Natural killer cell treated with Interleukin-12 subunit alpha and Interleukin-12 subunit beta and Interleukin-15 and Interleukin-18, amount 100 ng/mL, for 72 hours (primary cell): ENCODE data around the gene PDE4D. TPM values are rescaled to one million over a fixed set of nuclear protein-coding genes. Genes with fewer than 3 reads are reported as not detected.

ENCODE experiments used
- ATAC-seq, 2 donors: fragments of 150-1000 bp; cut with Tn5 transposase in 1 of 2; sonication (Bioruptor Pico), chemical (Tn5 transposase) in 1 of 2; 2 replicates each; pipeline ENCODE4 v1.10.0; 2021
- DNase-seq: peaks from one replicate; pipeline ENCODE4 v3.0.0; 2022; ENCODE audit warnings: low spot score
- H3K27ac Mint-ChIP-seq, 2 donors: 1 replicate in 1 of 2; 2 replicates in 1 of 2; pipeline ENCODE4 v1.8.0; 2022; ENCODE audit warnings: mixed read lengths in 2 of 2, mild to moderate bottlenecking in 1 of 2, moderate library complexity in 1 of 2
- H3K27me3 Mint-ChIP-seq, 2 donors: 1 replicate in 1 of 2; 2 replicates in 1 of 2; pipeline ENCODE4 v1.8.0; 2022; ENCODE audit warnings: mixed read lengths in 2 of 2
- H3K36me3 Mint-ChIP-seq: one replicate; pipeline ENCODE4 v1.8.0; 2022; ENCODE audit warnings: mixed read lengths
- H3K4me1 Mint-ChIP-seq, 2 donors: 1 replicate in 1 of 2; 2 replicates in 1 of 2; pipeline ENCODE4 v1.8.0; 2022; ENCODE audit warnings: low read depth in 2 of 2, mixed read lengths in 2 of 2, mild to moderate bottlenecking in 1 of 2
- H3K4me3 Mint-ChIP-seq: one replicate; pipeline ENCODE4 v1.8.0; 2022; ENCODE audit warnings: mixed read lengths
- H3K9me3 Mint-ChIP-seq: 2 replicates; pipeline ENCODE4 v1.8.0; 2022; ENCODE audit warnings: mixed read lengths
- total RNA-seq, 2 donors: library from RNA; stranded (reverse); gene quantifications; one replicate each; pipeline ENCODE4 v1.2.3, GENCODE V29; 2022

PDE4D gene
- total RNA-seq, 2 donors from 2014 or later: 55.0 to 80.5 TPM

DNA sequence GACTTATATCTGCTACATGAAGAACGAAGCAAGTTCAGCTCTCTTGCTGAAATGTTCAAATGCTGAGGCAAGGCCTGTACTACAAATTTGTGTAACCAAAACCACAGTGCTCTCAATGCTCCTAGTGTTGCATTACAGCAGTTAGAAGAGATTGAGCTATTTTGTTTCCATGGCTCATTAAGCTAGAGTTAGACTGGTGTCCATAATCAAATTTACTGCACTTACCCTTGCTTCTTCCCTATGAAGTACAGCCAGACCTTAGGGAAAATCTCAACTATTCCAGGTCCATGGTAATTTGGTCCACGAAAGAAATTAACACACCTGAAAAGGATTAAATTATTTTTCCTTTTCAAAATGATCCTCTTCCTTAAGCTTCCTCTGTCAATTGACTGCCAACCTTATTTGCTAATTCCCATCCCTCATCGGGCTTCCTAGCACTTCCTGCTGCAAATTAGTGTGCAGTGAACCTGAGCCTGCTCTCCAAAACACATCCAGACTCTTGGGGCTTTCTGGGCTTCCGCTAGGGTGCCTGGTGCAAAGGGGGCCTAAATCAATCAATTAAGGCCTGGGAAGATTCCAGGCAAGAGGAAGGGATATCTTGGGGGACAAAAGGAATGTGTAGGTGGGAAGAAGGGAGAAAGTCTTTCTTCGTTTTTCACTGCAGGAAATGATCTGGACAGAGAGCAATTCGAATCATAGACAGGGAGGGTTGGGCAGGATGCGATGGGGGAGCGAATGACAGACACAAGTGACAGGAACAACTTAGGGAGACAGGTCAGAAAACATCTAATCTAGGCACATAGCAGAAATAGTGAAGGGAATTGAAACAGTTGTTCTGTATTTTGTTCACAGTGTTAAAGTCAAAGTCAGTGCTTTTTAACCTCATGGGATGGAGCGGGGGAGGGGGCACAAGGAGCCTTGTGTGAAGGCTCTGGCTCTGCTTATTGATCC, 768.2 kb downstream of the PDE4D start:
- H3K9me3 Mint-ChIP-seq: no peaks in the 10 kb centered on the region
- peak in 1 of 2 donors; percentile 46 for ATAC-seq
- H3K4me3 Mint-ChIP-seq: no peak overlapping the region
- H3K27ac Mint-ChIP-seq: no peak overlapping the region
- no peak for DNase-seq
- H3K27me3 Mint-ChIP-seq: no peaks in the 10 kb centered on the region
- peaks cover 0 to 14% of the 10 kb centered on the region in 2 donors for H3K4me1 Mint-ChIP-seq
- H3K36me3 Mint-ChIP-seq: no peaks in the 10 kb centered on the region

DNA sequence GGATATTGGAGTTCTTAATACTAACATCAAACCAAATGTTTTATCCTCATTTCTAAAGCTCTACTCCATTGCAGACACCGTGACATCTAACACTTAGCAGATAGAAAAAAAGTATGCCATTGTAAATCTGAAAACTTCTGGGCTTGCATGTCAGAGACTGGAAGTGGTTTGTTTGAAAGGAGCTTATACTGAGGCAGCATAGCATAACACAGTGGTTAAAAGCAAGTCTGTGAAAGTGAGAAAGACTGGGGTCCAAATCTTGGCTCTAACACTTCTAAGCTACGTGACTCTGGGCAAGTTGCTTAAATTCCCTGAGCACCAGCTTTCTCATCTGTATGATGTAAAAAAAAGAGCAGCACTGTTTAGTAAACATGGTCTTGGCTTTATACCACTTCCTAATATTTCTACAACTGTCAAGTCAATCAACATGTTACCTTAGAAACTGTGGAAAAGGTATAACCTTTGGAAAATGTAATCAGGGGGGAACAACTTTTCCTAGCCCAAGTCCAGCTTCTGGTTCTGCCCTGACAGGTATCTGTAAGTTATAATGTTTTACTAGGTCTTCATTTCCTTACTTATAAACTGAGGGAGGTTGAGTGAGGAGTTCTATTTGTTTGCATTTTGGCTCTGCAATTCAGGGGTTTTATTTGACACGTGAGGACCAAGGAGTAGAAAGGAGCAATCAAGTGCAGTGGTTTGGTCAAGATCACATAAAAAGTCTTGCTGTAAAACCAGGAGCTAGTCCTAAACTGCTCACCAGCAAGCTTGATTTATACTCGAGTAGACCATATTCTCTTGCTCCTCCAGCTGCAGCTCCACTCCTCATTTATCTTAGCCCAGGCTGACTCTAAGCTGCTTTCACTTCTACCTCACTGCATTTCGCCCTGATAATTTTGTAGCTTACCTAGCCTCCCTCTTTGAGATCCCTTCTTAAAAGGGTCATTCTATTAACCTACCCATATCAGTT, 769.6 kb downstream of the PDE4D start:
- no peak overlapping the region for H3K4me3 Mint-ChIP-seq
- H3K9me3 Mint-ChIP-seq: no peaks in the 10 kb centered on the region
- no peaks in the 10 kb centered on the region for H3K36me3 Mint-ChIP-seq
- H3K27ac Mint-ChIP-seq: no peak overlapping the region
- peaks cover 0 to 11% of the 10 kb centered on the region in 2 donors for H3K4me1 Mint-ChIP-seq
- ATAC-seq (peak; percentile 69 to 77), DNase-seq (peak; percentile 62)
- no peaks in the 10 kb centered on the region for H3K27me3 Mint-ChIP-seq

DNA sequence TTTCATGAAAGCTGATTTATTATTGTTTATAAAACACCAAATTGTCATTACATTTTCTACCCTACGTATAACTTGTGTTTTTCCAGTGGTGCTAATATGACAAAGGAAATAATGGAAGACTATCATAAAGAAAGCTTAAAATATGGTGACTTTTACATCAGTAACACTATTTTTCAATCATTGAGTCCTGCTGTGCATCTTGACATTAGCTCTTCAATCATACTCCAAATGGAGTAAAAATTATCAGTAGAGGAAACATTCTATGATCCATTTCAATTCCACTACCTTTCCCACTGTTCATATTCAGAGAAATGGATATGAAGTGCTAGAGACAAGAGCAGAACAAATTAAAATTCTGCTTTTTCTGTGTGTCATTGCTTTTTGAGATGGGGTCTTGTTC, 774.0 kb downstream of the PDE4D start:
- no peak overlapping the region for H3K4me3 Mint-ChIP-seq
- H3K4me1 Mint-ChIP-seq: peaks cover 0 to 13% of the 10 kb centered on the region in 2 donors
- ATAC-seq (no peak), DNase-seq (no peak)
- H3K27ac Mint-ChIP-seq: no peak overlapping the region
- no peaks in the 10 kb centered on the region for H3K9me3 Mint-ChIP-seq
- H3K27me3 Mint-ChIP-seq: no peaks in the 10 kb centered on the region
- no peaks in the 10 kb centered on the region for H3K36me3 Mint-ChIP-seq

DNA sequence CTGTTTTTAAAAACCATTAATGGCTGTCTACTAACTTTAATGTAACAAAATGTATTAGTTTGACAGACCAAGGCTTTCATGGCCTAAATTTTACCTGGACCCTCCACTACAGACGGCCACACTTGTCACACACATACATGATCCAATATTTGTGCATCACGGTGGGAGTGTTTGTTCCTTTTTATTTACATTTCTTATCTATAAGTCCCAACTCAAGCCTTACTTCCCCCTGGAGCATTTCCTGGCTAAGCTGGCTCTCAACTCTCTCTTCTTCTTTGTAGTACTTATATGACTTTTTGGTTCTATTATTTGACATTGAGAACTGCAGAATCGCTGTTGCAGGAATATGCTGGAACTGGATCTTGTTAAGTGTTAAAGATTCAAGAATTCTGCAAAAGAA, 776.2 kb downstream of the PDE4D start:
- no peaks in the 10 kb centered on the region for H3K36me3 Mint-ChIP-seq
- no peak overlapping the region for H3K27ac Mint-ChIP-seq
- peaks cover 0 to 17% of the 10 kb centered on the region in 2 donors for H3K4me1 Mint-ChIP-seq
- DNase-seq (no peak), ATAC-seq (no peak)
- no peak overlapping the region for H3K4me3 Mint-ChIP-seq
- H3K27me3 Mint-ChIP-seq: no peaks in the 10 kb centered on the region
- H3K9me3 Mint-ChIP-seq: no peaks in the 10 kb centered on the region

DNA sequence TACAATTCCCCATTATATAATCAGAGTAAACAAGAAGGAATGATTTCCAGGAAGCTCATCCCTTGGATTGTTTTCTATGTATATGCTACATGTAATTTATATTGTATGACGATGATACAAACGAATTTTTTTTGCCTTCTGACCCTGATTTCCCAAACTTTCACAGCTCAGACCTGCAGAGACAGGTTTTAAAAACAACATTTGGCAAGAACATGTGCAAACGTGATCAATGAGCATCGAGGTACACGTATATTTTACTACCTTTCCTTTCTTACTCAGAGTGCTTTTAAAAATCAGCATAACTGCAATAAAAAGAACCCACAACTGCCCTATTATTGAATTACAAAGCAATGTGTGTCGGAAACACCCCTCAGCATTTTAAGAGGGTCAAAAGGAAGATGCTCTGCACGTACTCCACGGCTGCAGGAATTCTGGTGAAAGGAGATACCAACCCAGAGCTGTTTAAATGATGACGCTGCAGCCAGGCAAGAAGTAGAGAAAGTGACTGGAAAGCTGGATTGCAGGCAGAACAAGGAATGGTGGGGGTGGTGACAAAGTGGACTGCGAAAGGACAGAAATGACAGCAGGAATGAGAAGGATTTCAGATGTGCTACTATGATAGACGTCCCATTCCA, 777.2 kb downstream of the PDE4D start:
- no peaks in the 10 kb centered on the region for H3K9me3 Mint-ChIP-seq
- DNase-seq (no peak), ATAC-seq (no peak)
- no peak overlapping the region for H3K27ac Mint-ChIP-seq
- H3K27me3 Mint-ChIP-seq: no peaks in the 10 kb centered on the region
- no peaks in the 10 kb centered on the region for H3K36me3 Mint-ChIP-seq
- H3K4me3 Mint-ChIP-seq: no peak overlapping the region
- H3K4me1 Mint-ChIP-seq: peaks cover 0 to 17% of the 10 kb centered on the region in 2 donors

DNA sequence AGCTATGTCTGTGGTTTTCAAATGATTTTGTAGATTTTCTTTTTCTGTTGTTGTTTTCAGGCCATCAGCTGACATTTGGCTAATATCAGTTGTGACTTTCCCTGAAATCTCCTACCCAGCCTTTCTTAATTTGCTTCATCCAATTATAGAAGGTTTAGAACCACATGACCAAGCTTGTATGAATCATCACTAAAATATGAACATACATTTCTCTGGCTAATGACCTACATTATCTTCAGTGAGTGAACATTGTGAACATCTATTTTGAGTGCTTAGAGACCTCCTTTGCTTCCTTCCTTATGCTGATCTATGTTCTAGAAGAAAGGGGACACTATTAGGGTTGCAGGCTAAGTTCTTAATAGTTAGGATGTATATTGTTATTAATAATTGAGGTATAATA, 778.2 kb downstream of the PDE4D start:
- peaks cover 0 to 11% of the 10 kb centered on the region in 2 donors for H3K4me1 Mint-ChIP-seq
- no peaks in the 10 kb centered on the region for H3K27me3 Mint-ChIP-seq
- no peak overlapping the region for H3K27ac Mint-ChIP-seq
- DNase-seq: no peak
- H3K9me3 Mint-ChIP-seq: no peaks in the 10 kb centered on the region
- no peak overlapping the region for H3K4me3 Mint-ChIP-seq
- no peaks in the 10 kb centered on the region for H3K36me3 Mint-ChIP-seq
- no peak for ATAC-seq

DNA sequence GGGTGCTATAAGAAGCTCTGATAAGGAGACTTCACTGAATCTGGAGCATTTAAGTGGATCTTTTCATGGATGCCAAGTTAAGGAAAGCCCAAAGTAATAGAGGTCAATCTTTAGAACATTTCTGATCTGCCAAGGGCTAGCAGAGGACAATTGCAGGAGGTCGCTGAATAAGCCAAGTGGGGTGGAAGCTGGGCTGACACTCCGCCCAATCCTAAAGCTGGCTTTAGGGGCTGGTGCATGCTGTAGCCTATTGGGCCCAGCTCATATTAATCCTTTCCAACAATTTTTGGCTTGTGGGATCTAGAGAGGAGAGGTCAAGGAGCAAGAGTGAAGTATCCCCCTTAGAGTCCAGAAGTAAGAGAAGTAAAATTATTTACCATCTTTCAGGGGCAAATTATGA, 784.1 kb downstream of the PDE4D start:
- Mint-ChIP-seq H3K4me1 (peaks cover 11 to 14% of the 10 kb centered on the region in 2 donors), H3K27me3 (no peaks in the 10 kb centered on the region), H3K4me3 (no peak overlapping the region)

DNA sequence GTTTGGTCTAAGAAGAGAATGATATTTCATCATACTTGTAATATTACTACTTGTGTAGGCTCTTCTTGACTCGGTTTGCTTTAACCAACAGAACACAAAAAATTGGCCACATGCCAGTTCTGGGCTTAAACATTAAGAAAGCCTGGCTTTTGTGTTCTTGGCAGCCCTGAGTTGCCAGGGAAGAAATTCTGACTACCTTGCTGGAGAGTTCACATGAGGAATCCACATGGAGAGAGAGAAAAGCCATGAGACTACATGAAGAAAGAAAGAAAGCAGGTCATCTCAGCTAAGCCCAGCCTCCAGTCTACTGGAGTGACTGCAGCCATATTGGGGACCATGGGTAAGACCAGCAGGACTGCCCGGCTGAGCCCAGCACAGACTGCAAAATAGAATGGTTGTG, 785.8 kb downstream of the PDE4D start:
- peak overlapping the region; percentile 7 to 9 for H3K27ac Mint-ChIP-seq
- H3K4me3 Mint-ChIP-seq: no peak overlapping the region
- DNase-seq (no peak), ATAC-seq (no peak)
- H3K9me3 Mint-ChIP-seq: no peaks in the 10 kb centered on the region
- peaks cover 4% of the 10 kb centered on the region for H3K36me3 Mint-ChIP-seq
- peaks cover 19% of the 10 kb centered on the region in 2 donors for H3K4me1 Mint-ChIP-seq
- no peaks in the 10 kb centered on the region for H3K27me3 Mint-ChIP-seq

More for the DNA sequence above, 784.1 kb downstream of the PDE4D start:
- peaks cover 4% of the 10 kb centered on the region for H3K36me3 Mint-ChIP-seq
- H3K9me3 Mint-ChIP-seq: no peaks in the 10 kb centered on the region
- no peak for DNase-seq
- peak overlapping the region in 1 of 2 donors; percentile 29 for H3K27ac Mint-ChIP-seq
- ATAC-seq: no peak

DNA sequence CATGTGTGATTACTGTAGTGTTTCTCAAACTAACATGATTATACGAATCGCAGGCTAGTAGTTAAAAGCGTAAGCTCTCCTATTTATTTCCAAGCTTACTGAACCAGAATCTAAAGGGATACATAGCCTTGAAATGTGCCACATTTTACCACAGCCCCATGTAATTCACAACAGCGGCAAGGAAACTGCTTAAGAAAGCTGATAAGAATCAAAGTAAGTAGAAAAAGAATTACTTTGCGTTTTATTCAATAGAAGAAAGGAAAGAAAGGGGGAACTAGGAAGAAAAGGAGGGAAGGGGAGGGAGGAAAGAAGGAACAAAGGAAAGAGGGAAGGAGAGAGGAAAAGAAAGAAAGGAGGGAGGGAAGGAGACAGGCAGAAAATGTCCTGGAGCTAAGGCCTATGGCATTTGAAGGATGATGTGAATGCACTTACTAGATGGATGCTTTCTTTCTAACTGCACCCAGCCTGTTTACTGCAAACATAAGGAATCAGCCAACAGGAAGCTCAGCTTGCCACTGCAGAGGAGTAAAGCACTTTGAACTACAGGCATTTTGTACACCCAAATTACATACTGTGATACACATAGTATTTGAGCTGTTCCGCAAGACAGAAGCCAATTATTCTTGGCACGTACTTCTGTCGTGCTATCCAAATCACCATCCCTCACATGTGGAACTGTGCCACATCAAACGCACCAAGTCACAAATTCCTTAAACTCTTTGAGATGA, 789.0 kb downstream of the PDE4D start:
- Mint-ChIP-seq H3K36me3 (peaks cover 4% of the 10 kb centered on the region), H3K4me1 (peaks cover 31 to 33% of the 10 kb centered on the region in 2 donors), H3K27me3 (no peaks in the 10 kb centered on the region), H3K27ac (peak overlapping the region in 1 of 2 donors; percentile 62), H3K4me3 (no peak overlapping the region), H3K9me3 (no peaks in the 10 kb centered on the region)
- ATAC-seq: no peak
- no peak for DNase-seq

DNA sequence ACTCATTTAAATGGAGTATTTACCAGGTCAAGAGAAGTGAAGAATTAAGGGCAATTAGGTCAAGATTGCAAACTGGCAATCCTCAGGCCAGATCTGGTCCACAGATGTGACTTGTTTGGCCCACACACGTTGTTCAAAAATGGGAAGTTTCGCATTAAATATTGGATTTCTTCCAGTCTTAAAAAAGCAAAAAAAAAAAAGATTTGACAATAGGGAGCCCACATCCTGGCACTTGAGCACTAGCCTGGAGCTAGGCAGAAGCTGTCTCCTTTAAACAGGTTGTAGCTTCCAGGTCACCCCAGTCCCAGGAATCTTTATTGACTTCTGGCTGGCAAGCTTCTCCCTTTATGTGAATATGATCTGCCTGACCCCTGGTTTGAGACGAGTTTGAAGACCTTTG, 790.2 kb downstream of the PDE4D start:
- no peak for ATAC-seq

DNA sequence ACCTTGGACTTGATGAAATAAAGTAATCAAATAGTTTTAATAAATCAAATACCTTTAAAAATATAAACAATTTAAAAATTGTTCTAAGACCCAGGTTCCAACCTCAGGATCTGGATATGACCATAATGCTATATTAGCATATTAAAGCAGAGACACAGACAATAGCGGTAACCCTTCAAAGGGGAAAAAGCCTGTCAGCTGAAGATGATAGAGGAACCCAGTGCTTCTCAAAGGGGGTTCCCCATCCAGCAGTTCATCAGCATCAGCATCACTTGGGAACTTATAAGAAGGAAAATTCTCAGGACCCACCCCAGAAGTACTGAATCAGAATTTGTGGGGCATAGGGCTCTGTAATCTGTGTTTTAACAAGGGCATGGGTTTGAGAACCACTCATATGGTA, 791.1 kb downstream of the PDE4D start:
- H3K9me3 Mint-ChIP-seq: no peaks in the 10 kb centered on the region
- ATAC-seq (no peak), DNase-seq (no peak)
- peaks cover 42 to 45% of the 10 kb centered on the region in 2 donors for H3K4me1 Mint-ChIP-seq
- no peaks in the 10 kb centered on the region for H3K27me3 Mint-ChIP-seq
- H3K4me3 Mint-ChIP-seq: no peak overlapping the region
- H3K27ac Mint-ChIP-seq: peak overlapping the region in 1 of 2 donors; percentile 15
- peaks cover under 1% of the 10 kb centered on the region for H3K36me3 Mint-ChIP-seq

More for the DNA sequence above, 790.2 kb downstream of the PDE4D start:
- Mint-ChIP-seq H3K36me3 (peaks cover 4% of the 10 kb centered on the region), H3K27me3 (no peaks in the 10 kb centered on the region), H3K4me3 (no peak overlapping the region), H3K4me1 (peaks cover 42 to 43% of the 10 kb centered on the region in 2 donors), H3K27ac (peak overlapping the region in 1 of 2 donors; percentile 15), H3K9me3 (no peaks in the 10 kb centered on the region)
- no peak for DNase-seq

DNA sequence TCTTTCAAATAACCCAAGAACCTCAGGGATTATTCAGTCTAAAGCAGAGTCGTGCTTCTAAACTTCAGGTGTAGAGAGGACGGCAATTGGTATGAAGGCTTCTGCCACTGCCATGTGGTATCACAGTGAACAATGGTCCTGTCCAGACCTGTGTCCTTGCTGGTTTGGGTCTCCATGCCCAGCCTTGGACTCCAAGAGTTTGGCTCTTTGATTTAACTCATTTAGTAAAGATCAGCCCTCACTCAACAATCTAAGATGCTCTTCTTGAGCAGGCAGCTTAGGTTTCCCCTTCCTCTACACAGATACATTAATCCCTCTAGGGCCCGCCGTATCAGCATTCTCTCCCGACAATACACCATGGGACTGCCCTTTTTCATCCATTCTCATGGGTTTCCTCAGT, 792.7 kb downstream of the PDE4D start:
- ATAC-seq (no peak), DNase-seq (no peak)
- peaks cover 47 to 51% of the 10 kb centered on the region in 2 donors for H3K4me1 Mint-ChIP-seq
- peak overlapping the region; percentile 79 to 88 for H3K27ac Mint-ChIP-seq
- no peaks in the 10 kb centered on the region for H3K27me3 Mint-ChIP-seq
- H3K9me3 Mint-ChIP-seq: no peaks in the 10 kb centered on the region
- H3K4me3 Mint-ChIP-seq: peak overlapping the region; percentile 71
- no peaks in the 10 kb centered on the region for H3K36me3 Mint-ChIP-seq

DNA sequence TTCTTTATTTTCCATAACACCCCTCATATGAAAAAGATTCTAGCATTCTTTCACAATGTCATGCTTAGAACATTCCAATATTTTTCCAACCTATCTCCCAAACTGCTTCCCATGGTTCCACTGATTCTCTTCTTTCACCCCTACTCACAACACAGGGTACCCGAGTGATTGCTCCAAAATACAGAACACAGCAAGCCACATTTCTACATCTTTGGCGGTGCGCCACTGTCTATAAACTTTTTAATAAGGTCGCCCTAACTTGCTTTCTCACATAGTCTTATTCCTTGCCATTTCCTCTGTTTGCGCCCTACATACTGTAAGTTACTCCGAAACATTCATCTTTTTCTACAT, 793.6 kb downstream of the PDE4D start:
- DNase-seq: no peak
- Mint-ChIP-seq H3K4me3 (peak overlapping the region; percentile 71), H3K4me1 (peaks cover 47 to 54% of the 10 kb centered on the region in 2 donors), H3K27me3 (no peaks in the 10 kb centered on the region), H3K36me3 (no peaks in the 10 kb centered on the region), H3K27ac (peak overlapping the region; percentile 79 to 88), H3K9me3 (no peaks in the 10 kb centered on the region)
- ATAC-seq: no peak
